Osteocyte (in vitro differentiated cells): ENCODE results near the gene CDS2. TPM values are rescaled to one million over a fixed set of nuclear protein-coding genes. Genes with fewer than 3 reads are reported as not detected.

Source experiments
- DNase-seq: peaks from one replicate; pipeline ENCODE4 v3.0.0; 2021; ENCODE audit warnings: mixed read lengths; ENCODE audit not compliant: unreplicated experiment; ENCODE audit errors: extremely low spot score
- H3K27ac Mint-ChIP-seq: one replicate; pipeline ENCODE4 v1.8.0; 2021; ENCODE audit warnings: mild to moderate bottlenecking, mixed read lengths; ENCODE audit not compliant: unreplicated experiment
- H3K27me3 Mint-ChIP-seq: one replicate; pipeline ENCODE4 v1.8.0; 2021; ENCODE audit warnings: mixed read lengths; ENCODE audit not compliant: unreplicated experiment
- H3K36me3 Mint-ChIP-seq: one replicate; pipeline ENCODE4 v1.8.0; 2021; ENCODE audit warnings: mixed read lengths; ENCODE audit not compliant: unreplicated experiment
- H3K4me1 Mint-ChIP-seq: one replicate; pipeline ENCODE4 v1.8.0; 2021; ENCODE audit warnings: mixed read lengths; ENCODE audit not compliant: unreplicated experiment
- H3K4me3 Mint-ChIP-seq: one replicate; pipeline ENCODE4 v1.8.0; 2021; ENCODE audit warnings: mild to moderate bottlenecking, moderate library complexity, mixed read lengths; ENCODE audit not compliant: unreplicated experiment
- H3K9me3 Mint-ChIP-seq: one replicate; pipeline ENCODE4 v1.8.0; 2021; ENCODE audit warnings: mixed read lengths; ENCODE audit not compliant: unreplicated experiment
- total RNA-seq: library from RNA; stranded (reverse); gene quantifications from 2 replicates; pipeline ENCODE4 v1.2.1, GENCODE V29; 2021
- TF ChIP-seq, protein P1 (sequence below): fragments of 200-600 bp; sonication (generic); IDR thresholded peaks from 2 replicates; pipeline ENCODE4 v1.5.0; 2021; ENCODE audit warnings: antibody characterized with exemption, mild to moderate bottlenecking, moderate library complexity

Gene CDS2
- total RNA-seq, 1 donor from 2014 or later: 43.2 TPM

DNA sequence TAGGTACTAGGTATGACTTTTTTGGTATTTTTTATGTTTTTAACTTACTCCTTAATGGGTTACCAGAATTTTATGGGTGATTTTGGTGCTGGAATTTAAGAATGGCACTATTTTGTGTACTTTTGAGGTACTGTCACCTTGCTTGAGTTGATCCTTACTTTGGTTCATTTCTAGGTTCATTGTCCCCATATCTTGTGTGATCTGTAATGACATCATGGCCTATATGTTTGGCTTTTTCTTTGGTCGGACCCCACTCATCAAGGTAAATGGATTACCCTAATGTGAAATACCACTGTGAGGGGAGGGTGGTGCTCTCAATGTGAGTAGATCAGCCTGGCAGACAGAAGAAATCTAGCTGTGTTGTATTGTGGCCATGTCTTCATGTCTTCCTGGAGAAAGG, 57.9 kb downstream of the CDS2 start:
- no peaks in the 10 kb centered on the region for H3K9me3 Mint-ChIP-seq
- H3K36me3 Mint-ChIP-seq: peaks cover 34% of the 10 kb centered on the region
- TF ChIP-seq, protein P1, sequence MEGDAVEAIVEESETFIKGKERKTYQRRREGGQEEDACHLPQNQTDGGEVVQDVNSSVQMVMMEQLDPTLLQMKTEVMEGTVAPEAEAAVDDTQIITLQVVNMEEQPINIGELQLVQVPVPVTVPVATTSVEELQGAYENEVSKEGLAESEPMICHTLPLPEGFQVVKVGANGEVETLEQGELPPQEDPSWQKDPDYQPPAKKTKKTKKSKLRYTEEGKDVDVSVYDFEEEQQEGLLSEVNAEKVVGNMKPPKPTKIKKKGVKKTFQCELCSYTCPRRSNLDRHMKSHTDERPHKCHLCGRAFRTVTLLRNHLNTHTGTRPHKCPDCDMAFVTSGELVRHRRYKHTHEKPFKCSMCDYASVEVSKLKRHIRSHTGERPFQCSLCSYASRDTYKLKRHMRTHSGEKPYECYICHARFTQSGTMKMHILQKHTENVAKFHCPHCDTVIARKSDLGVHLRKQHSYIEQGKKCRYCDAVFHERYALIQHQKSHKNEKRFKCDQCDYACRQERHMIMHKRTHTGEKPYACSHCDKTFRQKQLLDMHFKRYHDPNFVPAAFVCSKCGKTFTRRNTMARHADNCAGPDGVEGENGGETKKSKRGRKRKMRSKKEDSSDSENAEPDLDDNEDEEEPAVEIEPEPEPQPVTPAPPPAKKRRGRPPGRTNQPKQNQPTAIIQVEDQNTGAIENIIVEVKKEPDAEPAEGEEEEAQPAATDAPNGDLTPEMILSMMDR: no peak
- H3K27me3 Mint-ChIP-seq: no peaks in the 10 kb centered on the region
- H3K4me1 Mint-ChIP-seq: peaks cover 6% of the 10 kb centered on the region
- H3K27ac Mint-ChIP-seq: no peak overlapping the region
- H3K4me3 Mint-ChIP-seq: no peak overlapping the region
- DNase-seq: no peak

GRCh38 chr20:5187122-5187521, 60.3 kb downstream of the CDS2 start:
- DNase-seq: no peak
- no peak overlapping the region for H3K27ac Mint-ChIP-seq
- TF ChIP-seq, protein P1: no peak
- H3K4me1 Mint-ChIP-seq: peaks cover 6% of the 10 kb centered on the region
- H3K36me3 Mint-ChIP-seq: peaks cover 34% of the 10 kb centered on the region
- H3K9me3 Mint-ChIP-seq: no peaks in the 10 kb centered on the region
- no peaks in the 10 kb centered on the region for H3K27me3 Mint-ChIP-seq
- no peak overlapping the region for H3K4me3 Mint-ChIP-seq

GRCh38 chr20:5188736-5189135, 61.9 kb downstream of the CDS2 start:
- TF ChIP-seq, protein P1: no peak
- Mint-ChIP-seq H3K36me3 (peaks cover 27% of the 10 kb centered on the region), H3K9me3 (no peaks in the 10 kb centered on the region), H3K27ac (no peak overlapping the region), H3K4me3 (no peak overlapping the region), H3K4me1 (peaks cover 4% of the 10 kb centered on the region), H3K27me3 (no peaks in the 10 kb centered on the region)
- DNase-seq: no peak

GRCh38 chr20:5189917-5190316, 63.1 kb downstream of the CDS2 start:
- Mint-ChIP-seq H3K4me1 (peaks cover 4% of the 10 kb centered on the region), H3K36me3 (peaks cover 21% of the 10 kb centered on the region), H3K27ac (no peak overlapping the region), H3K27me3 (no peaks in the 10 kb centered on the region), H3K4me3 (no peak overlapping the region), H3K9me3 (no peaks in the 10 kb centered on the region)
- no peak for DNase-seq
- TF ChIP-seq, protein P1: no peak

DNA sequence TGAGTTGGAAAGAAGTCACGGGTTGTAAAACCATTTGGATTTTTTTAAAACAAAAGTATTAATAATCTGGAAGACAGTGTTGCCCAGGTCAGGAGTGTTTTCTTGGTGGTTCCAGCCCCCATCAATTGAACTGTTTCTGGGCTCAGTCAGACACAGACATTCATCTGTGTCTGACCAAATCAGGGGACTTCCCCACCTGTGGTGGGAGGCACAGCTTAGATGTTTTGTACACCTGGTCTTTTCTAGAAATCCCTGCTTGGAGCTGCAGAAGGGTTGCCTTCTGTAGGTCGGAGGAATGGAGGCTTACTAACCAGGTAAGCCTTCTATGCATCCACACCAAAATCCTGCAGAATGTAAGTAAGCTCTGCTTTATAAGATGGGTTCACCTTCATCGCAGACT, 63.6 kb downstream of the CDS2 start:
- Mint-ChIP-seq H3K27ac (no peak overlapping the region), H3K4me3 (no peak overlapping the region), H3K27me3 (no peaks in the 10 kb centered on the region), H3K36me3 (peaks cover 21% of the 10 kb centered on the region), H3K9me3 (no peaks in the 10 kb centered on the region), H3K4me1 (peaks cover 4% of the 10 kb centered on the region)
- DNase-seq: no peak
- TF ChIP-seq, protein P1: no peak
